Measurements from ENCODE around the gene ARHGAP24.
"Not testable (repeated sequence)": the region's sequence is repeated elsewhere in the genome, so short reads cannot be mapped to it uniquely, and the experiment has no call there.

The ARHGAP24 gene

GRCh38 chr4:85784348-85784747 lies 309.4 kb downstream of the ARHGAP24 start:
- no peak for DNase-seq

- DNase-seq = no peak
These were observed 310.0 kb downstream of the ARHGAP24 start for GRCh38 chr4:85784947-85785346.

GRCh38 chr4:85787133-85787532 lies 312.2 kb downstream of the ARHGAP24 start:
- DNase-seq = no peak

GRCh38 chr4:85788604-85789003 lies 313.7 kb downstream of the ARHGAP24 start:
- no peak for DNase-seq

- no peak for DNase-seq
These were observed 314.3 kb downstream of the ARHGAP24 start for GRCh38 chr4:85789241-85789640.

GRCh38 chr4:85790582-85790981 lies 315.6 kb downstream of the ARHGAP24 start:
- DNase-seq = no peak

GRCh38 chr4:85792376-85793232 lies 317.7 kb downstream of the ARHGAP24 start:
- no peak for DNase-seq

GRCh38 chr4:85793233-85793585 lies 318.3 kb downstream of the ARHGAP24 start:
- DNase-seq = no peak

- DNase-seq = no peak
These were observed 323.2 kb downstream of the ARHGAP24 start for GRCh38 chr4:85798012-85798770.

- no peak for DNase-seq
These were observed 328.9 kb downstream of the ARHGAP24 start for GRCh38 chr4:85803856-85804255.

GRCh38 chr4:85805891-85806290 lies 330.9 kb downstream of the ARHGAP24 start:
- DNase-seq = no peak

GRCh38 chr4:85806334-85806733 lies 331.4 kb downstream of the ARHGAP24 start:
- no peak for DNase-seq

- no peak for DNase-seq
These were observed 332.4 kb downstream of the ARHGAP24 start for GRCh38 chr4:85807247-85807950.

- DNase-seq = no peak
These were observed 333.2 kb downstream of the ARHGAP24 start for GRCh38 chr4:85808104-85808503.

GRCh38 chr4:85808864-85809263 lies 333.9 kb downstream of the ARHGAP24 start:
- DNase-seq = no peak

- peak; percentile 21 for DNase-seq
These were observed 337.8 kb downstream of the ARHGAP24 start for GRCh38 chr4:85812776-85813175.

GRCh38 chr4:85815796-85816459 lies 341.0 kb downstream of the ARHGAP24 start:
- DNase-seq = no peak

- DNase-seq = no peak
These were observed 343.8 kb downstream of the ARHGAP24 start for GRCh38 chr4:85818700-85819099.

- DNase-seq = not testable (repeated sequence)
These were observed 345.2 kb downstream of the ARHGAP24 start for GRCh38 chr4:85820101-85820500.

- DNase-seq = no peak
These were observed 346.9 kb downstream of the ARHGAP24 start for GRCh38 chr4:85821688-85822455.

GRCh38 chr4:85823295-85823694 lies 348.3 kb downstream of the ARHGAP24 start:
- DNase-seq = no peak
